CD1c-positive myeloid dendritic cell (primary cell): ENCODE results near the gene PTPRG.

Experiments
- DNase-seq: peaks from one replicate; pipeline ENCODE4 v3.0.0-alpha.2; 2016; ENCODE audit errors: extremely low spot score

PTPRG gene

GRCh38 chr3:61562721-61563312 lies 1.4 kb downstream of the PTPRG start:
- DNase-seq = no peak

GRCh38 chr3:61563313-61564271 lies 2.2 kb downstream of the PTPRG start:
- DNase-seq = no peak

DNA sequence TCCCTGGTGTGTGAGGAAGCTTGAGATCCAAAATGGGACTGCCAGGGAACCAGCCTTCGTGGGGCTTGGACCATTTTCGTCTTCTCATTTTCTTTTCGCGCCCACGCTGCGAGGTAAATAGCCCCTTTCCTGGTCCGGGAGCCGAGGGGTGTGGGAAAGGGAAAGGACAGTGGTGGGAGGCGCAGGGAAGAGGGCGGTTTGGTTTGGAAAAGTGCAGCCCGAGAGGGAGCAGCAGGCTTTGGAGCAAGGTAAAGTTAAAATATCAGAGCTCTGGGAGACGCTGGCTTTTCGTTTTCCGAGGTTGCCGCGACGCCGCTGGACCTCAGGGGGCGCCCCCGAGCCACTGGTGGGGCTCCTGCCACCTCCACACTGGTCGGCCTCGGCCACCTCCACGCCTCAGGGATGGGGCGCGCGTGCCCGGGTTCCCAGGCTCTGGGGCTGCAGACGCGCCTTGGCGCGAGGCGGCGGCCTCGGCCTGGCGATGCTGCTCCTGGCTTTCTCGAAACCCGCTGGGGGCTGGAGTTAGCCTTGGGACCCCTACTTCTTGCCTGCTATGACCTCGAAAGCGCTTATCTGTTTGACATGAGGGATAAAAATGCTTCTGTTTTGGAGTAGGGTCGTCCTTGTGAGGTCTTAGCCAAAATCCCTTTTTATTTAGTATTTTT lies 3.2 kb downstream of the PTPRG start:
- DNase-seq = no peak

GRCh38 chr3:61565569-61565968 lies 4.2 kb downstream of the PTPRG start:
- no peak for DNase-seq

- DNase-seq = no peak
These were observed 6.8 kb downstream of the PTPRG start for GRCh38 chr3:61568127-61568526.

DNA sequence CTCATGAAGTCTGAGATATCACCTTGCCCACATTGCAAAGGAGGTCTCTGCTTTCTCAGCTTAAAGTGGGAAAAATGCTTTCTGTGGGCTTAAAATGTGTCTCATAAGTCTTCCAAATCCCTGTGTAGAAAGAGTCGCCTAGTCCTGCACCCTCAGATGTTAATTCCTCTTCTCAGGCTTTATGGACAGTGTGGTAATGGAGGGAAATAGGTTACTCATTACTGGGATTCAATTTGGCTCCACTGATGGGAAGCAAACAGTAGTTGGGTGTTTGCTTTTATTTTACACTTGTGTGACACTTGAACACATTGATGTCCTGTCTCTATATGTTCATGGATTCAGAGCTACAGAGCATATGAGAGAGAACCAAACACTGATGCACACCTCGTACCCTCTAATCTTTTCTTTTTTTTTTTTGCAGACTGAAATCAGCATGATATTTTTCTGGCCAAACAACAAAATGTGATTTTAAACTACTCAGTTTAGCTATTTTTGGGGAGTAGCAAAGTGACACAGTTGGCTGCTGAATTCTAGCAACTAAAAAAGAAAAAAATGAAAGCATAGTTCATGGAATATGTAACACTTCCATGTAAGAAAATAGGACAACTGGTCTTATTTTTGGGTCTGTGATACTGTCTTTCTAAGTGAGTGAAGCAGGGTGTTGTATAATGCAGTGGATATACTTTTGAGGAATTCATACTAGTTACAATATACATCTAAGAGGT lies 8.6 kb downstream of the PTPRG start:
- DNase-seq = no peak

DNA sequence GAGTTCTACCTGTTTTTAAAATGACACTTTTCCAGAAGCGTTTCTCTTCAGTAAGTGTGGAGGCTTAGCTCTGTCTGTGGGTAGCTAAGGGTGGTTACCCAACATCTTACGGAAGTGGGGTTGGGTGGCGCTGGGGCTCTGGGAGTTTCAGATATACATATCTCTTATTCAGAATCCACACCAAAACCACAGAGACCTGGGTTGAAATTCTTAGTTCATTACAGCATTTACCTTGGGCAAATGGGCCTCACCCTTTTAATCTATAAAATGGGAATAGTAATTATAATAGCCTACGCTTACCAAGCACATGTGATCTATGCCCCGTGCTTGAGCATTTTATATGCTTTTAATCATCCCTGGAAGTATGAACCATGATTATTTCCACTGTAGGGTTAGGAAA lies 9.4 kb downstream of the PTPRG start:
- no peak for DNase-seq

GRCh38 chr3:61571516-61572336 lies 10.4 kb downstream of the PTPRG start:
- DNase-seq = no peak

DNA sequence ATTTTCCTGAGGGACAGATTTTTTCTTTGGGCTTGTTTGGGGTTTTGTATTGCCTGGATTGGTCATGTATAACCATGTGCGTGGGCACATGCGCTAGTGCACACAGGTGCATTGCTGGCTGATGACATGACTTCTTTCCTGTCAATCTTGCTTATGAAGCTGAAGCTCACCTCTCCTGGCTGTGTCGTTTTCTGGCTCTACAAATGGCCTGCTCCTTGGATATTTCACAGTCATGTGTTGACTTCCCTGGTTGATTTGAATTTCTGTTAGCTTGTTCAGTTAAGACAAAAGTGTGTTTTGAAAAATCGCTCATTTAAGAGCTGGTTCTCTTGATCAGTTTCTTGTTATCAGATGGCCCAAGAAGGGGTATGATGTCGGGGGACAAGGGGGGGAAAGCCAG lies 11.5 kb downstream of the PTPRG start:
- DNase-seq = no peak

DNA sequence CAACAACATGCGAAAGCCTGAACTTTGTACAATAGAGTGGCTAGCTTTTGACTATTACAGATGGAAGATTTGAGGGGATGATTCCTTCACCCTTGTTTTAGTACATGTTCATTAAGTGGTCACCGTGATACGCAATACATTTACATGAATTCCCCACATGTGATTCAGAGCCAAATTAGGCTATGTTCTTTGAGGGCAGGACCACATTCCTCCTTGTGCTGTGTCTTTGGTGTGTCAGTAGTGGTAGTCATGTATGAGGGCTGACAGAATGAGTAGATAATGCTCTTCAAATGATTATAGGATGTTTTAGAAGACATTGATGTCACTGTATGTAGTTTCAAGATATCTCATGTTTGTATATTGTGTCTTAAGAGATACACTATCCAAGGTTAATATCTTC lies 12.1 kb downstream of the PTPRG start:
- no peak for DNase-seq

DNA sequence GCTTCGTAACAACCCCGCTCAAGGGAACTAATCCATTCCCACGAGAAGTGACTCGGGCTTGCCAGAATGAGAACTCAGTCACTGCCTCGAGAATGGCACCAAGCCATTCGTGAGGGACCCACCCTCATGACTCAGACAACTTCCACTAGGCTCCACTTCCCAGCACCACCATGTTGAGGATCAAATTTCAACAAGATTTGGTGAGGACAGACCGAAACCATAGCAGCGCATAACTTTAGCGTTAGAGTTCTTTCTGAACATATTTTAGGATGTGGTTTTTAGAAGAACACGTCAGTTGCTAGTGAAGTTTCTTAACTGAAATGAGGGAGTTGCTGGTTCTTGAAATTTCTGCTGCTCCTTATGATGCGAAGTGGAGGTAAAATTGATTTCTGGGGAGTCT lies 13.5 kb downstream of the PTPRG start:
- no peak for DNase-seq

DNA sequence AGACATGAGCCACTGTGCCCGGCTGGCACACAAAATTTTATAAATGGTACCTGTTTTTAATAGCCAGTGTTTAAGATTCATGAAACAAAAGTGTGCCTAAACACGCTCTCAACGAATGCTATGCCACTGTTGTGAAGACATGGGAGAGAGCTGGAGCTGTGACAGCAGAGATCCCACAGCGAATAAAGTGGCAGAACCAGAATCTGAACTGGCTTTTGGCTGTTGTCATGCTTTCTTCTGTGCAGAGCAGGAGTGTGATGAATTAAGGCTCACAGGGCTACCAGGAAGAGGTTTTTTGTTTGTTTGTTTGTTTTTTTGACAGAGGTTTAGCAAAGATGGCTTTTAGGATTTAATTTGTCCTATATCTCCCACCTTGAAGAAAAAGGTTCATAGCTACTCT lies 14.5 kb downstream of the PTPRG start:
- no peak for DNase-seq

DNA sequence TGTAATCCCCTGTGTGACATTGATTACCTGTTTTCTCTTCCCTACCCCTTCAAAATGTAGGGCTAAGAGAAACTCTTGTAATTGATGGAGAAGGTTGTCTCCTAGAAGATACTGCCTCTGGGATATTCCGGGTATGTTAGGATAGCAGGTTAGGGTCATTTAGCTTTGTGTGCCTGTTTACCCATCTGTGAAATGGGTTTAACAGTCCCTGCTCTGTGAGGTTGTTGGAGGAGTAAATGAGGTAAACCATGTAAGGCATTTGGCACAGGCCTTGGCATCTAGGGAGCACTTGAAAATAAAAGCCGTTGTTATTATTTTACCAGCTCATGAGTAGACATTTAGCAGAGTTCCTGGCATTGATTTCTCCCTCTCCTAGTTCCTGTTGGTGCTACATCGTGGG lies 16.4 kb downstream of the PTPRG start:
- no peak for DNase-seq

GRCh38 chr3:61578667-61579367 lies 17.4 kb downstream of the PTPRG start:
- DNase-seq = no peak

- no peak for DNase-seq
These were observed 18.3 kb downstream of the PTPRG start for GRCh38 chr3:61579685-61580084.

DNA sequence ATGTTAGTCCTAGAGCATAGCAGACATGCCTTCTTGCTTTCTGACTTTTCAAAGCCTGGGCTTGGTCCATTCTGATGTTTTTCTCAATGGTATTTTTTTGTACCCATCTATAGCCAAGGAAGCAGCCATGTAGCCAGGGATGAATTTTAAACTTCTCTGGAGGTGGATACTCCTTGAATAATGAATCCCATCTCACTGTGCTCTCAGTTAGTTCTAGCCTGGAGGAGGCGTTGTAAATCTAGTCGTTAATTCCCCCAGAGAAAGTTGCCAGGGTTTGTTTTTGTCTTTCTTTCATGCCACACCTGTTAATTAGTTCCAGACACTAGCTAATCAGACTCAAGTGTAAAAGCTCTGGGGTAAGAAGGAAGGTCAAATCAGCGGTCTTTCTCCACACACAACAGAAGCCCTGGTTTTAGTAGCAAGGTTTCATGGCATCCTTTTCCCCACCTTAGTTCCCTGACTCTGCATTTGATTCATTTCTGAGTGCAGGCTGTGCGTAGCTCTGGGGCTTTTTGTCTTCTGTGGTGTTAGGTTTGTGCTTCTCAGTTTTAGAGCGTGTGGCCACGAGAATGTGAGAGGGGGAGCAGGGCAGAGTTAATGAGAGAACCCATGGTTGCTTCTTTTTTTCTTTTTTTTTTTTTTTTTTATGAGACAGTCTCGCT lies 19.7 kb downstream of the PTPRG start:
- DNase-seq = no peak

DNA sequence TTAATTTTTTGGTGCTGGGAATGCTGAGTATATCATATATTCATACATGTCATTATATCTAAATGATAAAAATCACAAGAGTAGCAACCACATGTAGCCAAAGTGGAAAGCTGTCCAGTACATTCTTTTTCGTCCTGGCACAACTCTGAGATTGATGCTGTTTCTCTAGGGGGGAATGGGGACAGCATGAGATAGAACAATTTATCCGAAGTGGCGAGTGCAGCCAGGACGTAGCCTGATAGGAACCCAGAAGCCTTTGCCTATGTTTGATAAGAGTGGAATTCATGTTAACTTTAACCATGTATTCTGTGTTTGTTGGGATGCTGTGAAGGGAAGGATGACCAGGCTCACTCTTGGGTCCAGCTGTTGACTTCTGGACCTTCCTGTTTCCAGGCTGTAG lies 20.9 kb downstream of the PTPRG start:
- DNase-seq = no peak

DNA sequence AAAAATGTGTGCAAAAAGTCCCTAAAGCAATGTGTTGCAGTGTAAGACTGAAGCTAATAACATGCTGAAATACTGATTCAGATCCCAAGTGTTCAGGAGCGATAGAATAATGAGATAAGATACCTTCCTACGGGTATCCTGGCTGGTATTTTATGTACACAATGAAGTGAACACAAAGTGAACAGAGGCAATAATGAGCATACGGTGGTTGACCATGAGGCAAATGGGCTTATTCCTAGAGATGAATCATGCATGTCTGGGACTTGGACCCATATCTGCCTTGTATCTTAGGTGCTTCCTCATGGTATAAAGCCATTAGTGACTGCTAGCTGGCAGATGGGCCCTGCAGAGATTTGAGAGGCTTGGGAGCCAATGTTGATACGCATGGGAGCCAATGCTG lies 21.5 kb downstream of the PTPRG start:
- no peak for DNase-seq

DNA sequence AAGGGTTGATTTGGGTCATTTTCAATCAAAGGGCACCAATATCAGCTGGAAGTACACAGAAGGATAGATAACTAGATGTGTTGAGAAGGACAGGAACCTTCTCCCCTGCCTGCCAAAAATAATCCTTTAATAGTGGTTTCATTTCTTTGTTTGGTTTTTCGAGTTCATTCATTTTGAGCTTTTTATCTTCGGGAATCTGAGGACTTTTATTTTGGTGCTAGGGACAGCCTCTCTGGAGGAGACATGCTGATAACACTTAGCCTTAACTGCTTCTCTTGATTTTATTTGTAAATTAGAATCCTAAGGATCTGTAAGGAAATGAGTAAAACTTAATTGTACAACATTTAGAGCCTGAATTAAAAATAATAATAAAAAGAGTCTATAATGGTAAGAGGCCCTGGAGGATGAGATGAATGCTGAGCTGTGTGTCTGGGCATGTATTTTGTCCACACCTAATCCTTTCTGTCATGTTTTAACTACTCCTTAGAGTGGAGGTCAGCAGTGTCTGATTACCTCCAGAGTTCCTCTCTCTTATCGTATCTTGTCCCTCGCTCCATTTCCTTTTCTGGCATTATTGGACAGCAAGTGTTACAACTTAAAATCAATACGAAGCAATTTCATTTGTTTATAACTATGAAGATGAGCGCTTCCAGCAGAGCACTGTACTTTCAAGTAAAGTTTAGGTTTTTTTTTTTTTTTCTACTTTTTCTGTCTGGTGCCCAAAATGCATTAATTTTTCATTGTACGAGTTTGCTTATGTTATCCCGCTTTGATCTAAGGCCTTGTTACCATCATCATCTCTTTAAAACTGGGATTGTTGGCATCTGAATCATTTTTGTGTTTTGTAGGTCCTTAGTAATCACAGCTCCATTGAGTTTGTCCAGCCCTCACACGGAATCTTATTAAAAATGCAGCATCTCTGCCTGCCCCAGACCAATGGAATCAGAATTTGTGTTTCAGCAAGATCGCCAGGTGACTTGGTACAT lies 22.8 kb downstream of the PTPRG start:
- DNase-seq = no peak
